Naive B cell (primary cell): ENCODE results near the gene RIMBP2. TPM values are rescaled to one million over a fixed set of nuclear protein-coding genes. Genes with fewer than 3 reads are reported as not detected.
A peak's percentile ranks its signal among the peaks of the same experiment; 100 is the strongest.

Experiments used
- ATAC-seq, 2 donors: fragments of 150-1000 bp; cut with Tn5 transposase; 2 replicates each; pipeline ENCODE4 v1.10.0; 2021; ENCODE audit warnings: low read depth in 2 of 2, mild to moderate bottlenecking in 2 of 2, moderate library complexity in 2 of 2
- DNase-seq: peaks from one replicate; pipeline ENCODE4 v3.0.0; 2022
- H3K27ac Mint-ChIP-seq, 6 donors: one replicate each; pipeline ENCODE4 v1.8.0; 2020 to 2022; ENCODE audit warnings: mild to moderate bottlenecking in 6 of 6, mixed read lengths in 6 of 6, moderate library complexity in 5 of 6, inconsistent platforms in 2 of 6
- H3K27me3 Mint-ChIP-seq, 3 donors: one replicate each; pipeline ENCODE4 v1.8.0; 2021 to 2022; ENCODE audit warnings: mixed read lengths in 3 of 3, mild to moderate bottlenecking in 1 of 3
- H3K36me3 Mint-ChIP-seq, 2 donors: one replicate each; pipeline ENCODE4 v1.8.0; 2020 to 2022; ENCODE audit warnings: mixed read lengths in 2 of 2, inconsistent platforms in 1 of 2, mild to moderate bottlenecking in 1 of 2
- H3K4me1 Mint-ChIP-seq, 3 donors: one replicate each; pipeline ENCODE4 v1.8.0; 2020 to 2022; ENCODE audit warnings: mixed read lengths in 3 of 3, inconsistent platforms in 1 of 3, mild to moderate bottlenecking in 1 of 3, moderate library complexity in 1 of 3
- H3K4me3 Mint-ChIP-seq, 8 donors: one replicate each; pipeline ENCODE4 v1.8.0; 2020 to 2022; ENCODE audit warnings: mild to moderate bottlenecking in 8 of 8, mixed read lengths in 8 of 8, moderate library complexity in 8 of 8, inconsistent platforms in 2 of 8
- H3K9me3 Mint-ChIP-seq, 7 donors: one replicate each; pipeline ENCODE4 v1.8.0; 2020 to 2022; ENCODE audit warnings: mixed read lengths in 7 of 7, mild to moderate bottlenecking in 5 of 7, inconsistent platforms in 2 of 7, moderate library complexity in 1 of 7
- polyA plus RNA-seq, 6 donors: library from polyadenylated mRNA; unstranded; fragments of 300-500 nt; fragmentation: Illumina TruSeq; gene quantifications; one replicate each; pipeline ENCODE4 v1.2.3, GENCODE V29; 2021; ENCODE audit warnings: low read depth in 6 of 6

RIMBP2 gene
- polyA plus RNA-seq, 6 donors from 2014 or later, result 0.04 TPM; not detected in 5

DNA sequence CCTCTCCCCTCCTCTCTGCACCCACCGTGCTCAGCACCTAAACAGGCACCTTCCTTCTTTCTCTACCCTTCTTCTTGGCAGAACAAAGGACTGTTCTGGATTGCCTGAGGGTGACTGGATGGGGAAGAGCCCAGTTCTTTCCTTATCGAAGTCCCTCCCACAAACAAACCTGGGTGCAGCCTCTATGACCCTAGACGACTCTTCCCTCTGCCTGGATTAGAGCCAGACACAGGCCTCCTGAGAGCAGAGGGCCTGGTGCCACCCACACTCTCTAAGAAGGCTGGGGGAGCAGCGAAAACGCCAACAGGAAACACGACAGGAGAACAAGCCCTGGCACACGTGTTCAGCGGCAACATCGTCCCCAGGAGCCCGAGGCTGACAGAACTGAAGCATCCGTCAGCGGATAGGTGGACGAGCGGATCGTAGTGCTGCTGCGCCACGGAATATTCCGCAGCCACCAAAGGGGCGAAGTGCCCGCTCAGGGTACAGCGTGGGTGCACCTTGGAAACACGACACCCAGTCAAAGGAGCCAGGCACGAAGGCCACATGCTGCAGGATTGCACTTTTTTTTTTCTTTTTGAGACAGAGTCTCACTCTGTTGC is 38.0 kb downstream of the RIMBP2 start:
- H3K27me3 Mint-ChIP-seq, result no peaks in the 10 kb centered on the region
- H3K9me3 Mint-ChIP-seq, result peaks cover 0 to 16% (median 6%) of the 10 kb centered on the region in 7 donors
- DNase-seq (no peak), ATAC-seq (no peak)
- H3K4me3 Mint-ChIP-seq, result no peak overlapping the region
- no peak overlapping the region for H3K27ac Mint-ChIP-seq
- H3K36me3 Mint-ChIP-seq, result no peaks in the 10 kb centered on the region
- H3K4me1 Mint-ChIP-seq, result no peaks in the 10 kb centered on the region

DNA sequence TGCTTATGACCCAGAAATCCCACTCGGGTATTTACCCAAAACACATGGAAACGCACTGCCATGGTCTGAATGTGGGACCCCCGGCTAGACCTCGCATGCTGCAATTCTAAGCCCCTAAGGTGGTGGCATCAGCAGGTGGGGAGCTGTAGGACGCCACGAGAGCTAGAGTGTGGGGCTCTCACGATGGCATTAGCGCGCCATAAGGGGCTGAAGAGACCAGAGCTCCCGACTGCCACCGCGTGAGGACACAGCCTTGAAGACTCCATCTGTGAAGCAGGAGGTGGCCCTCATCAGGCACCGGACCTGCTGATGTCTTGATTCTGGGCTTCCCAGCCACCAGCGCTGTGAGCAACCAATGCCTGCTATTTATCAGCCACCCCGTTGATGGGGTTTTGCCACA is 40.3 kb downstream of the RIMBP2 start:
- Mint-ChIP-seq H3K4me3 (no peak overlapping the region), H3K27me3 (no peaks in the 10 kb centered on the region)
- DNase-seq, result no peak

GRCh38 chr12:130675121-130675520 is 41.0 kb downstream of the RIMBP2 start:
- H3K9me3 Mint-ChIP-seq, result peaks cover 4 to 16% (median 12%) of the 10 kb centered on the region in 7 donors
- H3K36me3 Mint-ChIP-seq, result no peaks in the 10 kb centered on the region
- no peaks in the 10 kb centered on the region for H3K4me1 Mint-ChIP-seq
- H3K27me3 Mint-ChIP-seq, result no peaks in the 10 kb centered on the region
- peak overlapping the region in 1 of 6 donors; percentile 72 for H3K27ac Mint-ChIP-seq
- ATAC-seq (no peak), DNase-seq (no peak)
- H3K4me3 Mint-ChIP-seq, result no peak overlapping the region

More for the DNA sequence above, 40.3 kb downstream of the RIMBP2 start:
- Mint-ChIP-seq H3K9me3 (peaks cover 4 to 16% (median 8%) of the 10 kb centered on the region in 7 donors), H3K4me1 (no peaks in the 10 kb centered on the region), H3K27ac (no peak overlapping the region), H3K36me3 (no peaks in the 10 kb centered on the region)
- no peak for ATAC-seq

GRCh38 chr12:130674676-130675075 is 41.4 kb downstream of the RIMBP2 start:
- H3K27ac Mint-ChIP-seq, result peak overlapping the region in 1 of 6 donors; percentile 33
- no peak overlapping the region for H3K4me3 Mint-ChIP-seq
- ATAC-seq (no peak), DNase-seq (no peak)
- H3K4me1 Mint-ChIP-seq, result no peaks in the 10 kb centered on the region
- H3K27me3 Mint-ChIP-seq, result no peaks in the 10 kb centered on the region
- H3K9me3 Mint-ChIP-seq, result peaks cover 4 to 16% (median 12%) of the 10 kb centered on the region in 7 donors
- no peaks in the 10 kb centered on the region for H3K36me3 Mint-ChIP-seq

DNA sequence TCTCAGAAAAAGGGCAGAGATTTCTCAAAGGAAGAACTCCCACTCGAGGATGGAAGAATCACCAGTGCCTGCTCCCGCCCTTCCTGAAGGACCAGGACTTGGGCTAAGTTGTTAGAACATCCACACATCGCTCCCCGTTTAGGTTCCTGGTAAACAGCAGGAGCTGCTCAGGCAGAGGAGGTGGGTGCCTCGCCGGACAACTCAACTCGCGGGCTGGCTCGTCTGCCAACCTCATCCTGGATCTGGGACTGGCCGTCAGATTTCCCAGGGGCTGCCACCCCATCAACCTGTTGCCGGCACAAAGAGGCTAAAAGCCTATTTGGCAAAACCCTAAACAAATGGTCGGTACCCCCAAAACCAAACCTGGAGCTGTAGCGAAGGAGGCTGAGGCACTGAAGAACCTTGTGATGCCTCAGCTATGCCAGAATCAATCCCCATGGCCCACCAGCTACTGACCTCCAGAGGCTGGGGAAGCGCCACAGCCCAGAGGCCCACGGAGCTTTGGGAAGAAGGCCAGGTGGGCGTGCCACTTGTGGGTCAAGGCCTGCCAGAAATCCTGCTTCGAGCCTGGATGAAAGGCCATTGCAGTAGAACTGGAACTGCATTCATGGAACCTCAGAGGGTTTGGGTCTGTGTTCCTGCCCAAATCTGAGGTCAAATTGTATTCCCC is 42.9 kb downstream of the RIMBP2 start:
- Mint-ChIP-seq H3K27me3 (no peaks in the 10 kb centered on the region), H3K4me1 (no peaks in the 10 kb centered on the region), H3K27ac (peak overlapping the region in 1 of 6 donors; percentile 3), H3K4me3 (no peak overlapping the region), H3K36me3 (no peaks in the 10 kb centered on the region), H3K9me3 (peaks cover 11 to 23% (median 18%) of the 10 kb centered on the region in 7 donors)
- ATAC-seq, result no peak
- DNase-seq, result no peak

DNA sequence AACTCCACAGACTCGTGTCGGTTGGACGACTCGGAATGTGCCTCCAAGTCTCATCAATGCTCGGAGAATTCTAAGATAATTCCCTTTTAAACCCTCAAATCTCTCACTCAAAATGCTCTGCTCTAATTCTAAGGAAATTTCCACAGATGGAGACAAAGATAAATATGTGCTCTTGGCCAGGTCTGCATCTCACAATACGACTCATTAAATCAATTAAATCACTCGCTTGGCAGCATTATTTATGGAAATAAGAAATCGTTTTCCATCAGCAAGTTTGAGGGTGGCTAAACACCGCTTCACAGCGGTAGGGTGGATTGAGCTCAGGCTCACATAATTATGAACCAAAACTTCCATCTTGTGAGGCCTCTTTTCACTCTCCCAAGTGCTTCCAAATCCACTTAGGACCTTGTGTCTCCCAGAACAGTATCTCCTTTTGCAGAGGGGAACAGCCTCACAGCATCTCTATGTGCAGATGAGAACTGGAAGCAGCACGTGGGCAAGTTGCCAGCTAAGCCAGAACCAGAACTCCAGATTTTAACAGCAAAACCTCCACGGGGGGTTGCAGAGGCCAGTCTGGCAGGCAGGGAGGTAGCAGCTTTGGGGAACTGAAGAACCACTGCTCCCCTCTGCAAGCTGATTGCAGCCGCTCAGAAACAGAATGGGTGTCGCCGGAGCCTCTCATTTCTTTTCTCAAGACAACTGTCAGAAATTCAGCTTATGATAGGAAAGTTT is 43.8 kb downstream of the RIMBP2 start:
- H3K36me3 Mint-ChIP-seq, result no peaks in the 10 kb centered on the region
- ATAC-seq (no peak), DNase-seq (no peak)
- no peak overlapping the region for H3K27ac Mint-ChIP-seq
- peaks cover 13 to 27% (median 19%) of the 10 kb centered on the region in 7 donors for H3K9me3 Mint-ChIP-seq
- no peak overlapping the region for H3K4me3 Mint-ChIP-seq
- no peaks in the 10 kb centered on the region for H3K4me1 Mint-ChIP-seq
- no peaks in the 10 kb centered on the region for H3K27me3 Mint-ChIP-seq

DNA sequence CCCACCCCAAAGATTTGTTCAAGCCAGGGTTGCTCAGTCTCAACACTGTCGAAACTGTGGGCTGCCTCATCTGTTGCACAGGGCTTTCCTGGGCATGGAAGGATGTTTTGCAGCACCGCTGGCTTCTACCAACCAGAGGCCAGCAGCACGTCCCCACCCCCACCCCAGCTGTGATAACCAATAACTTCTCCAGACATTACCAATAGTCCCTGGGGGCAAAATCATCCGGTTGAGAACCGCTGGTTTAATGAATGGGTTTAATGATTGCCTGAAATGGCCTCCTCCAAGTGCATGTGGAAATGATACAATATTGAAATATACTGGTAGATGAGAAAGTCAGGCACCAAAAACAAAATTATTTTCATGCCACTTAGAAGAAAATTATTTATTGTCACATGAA is 44.5 kb downstream of the RIMBP2 start:
- DNase-seq (no peak), ATAC-seq (no peak)
- H3K27me3 Mint-ChIP-seq, result no peaks in the 10 kb centered on the region
- H3K4me1 Mint-ChIP-seq, result no peaks in the 10 kb centered on the region
- H3K9me3 Mint-ChIP-seq, result peaks cover 13 to 26% (median 17%) of the 10 kb centered on the region in 7 donors
- no peak overlapping the region for H3K27ac Mint-ChIP-seq
- H3K4me3 Mint-ChIP-seq, result no peak overlapping the region
- H3K36me3 Mint-ChIP-seq, result no peaks in the 10 kb centered on the region

DNA sequence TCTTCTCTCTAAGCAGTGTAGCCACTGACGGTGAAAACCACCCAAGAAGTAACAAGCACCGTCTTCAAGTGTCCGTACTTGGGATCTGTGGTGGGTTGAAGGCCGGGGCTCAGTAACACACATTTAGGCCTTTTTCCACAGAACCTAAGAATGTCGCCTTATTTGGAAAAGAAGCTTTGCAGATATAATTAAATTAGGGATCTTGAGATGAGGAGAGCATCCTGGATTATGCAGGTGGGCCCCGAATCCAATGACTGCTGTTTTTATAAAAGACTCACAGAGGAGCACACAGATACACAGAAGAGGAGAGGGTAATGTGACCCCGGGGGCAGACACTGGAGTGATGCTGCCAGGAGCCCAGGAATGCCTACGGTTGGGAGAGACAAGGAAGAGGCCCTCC is 46.3 kb downstream of the RIMBP2 start:
- H3K4me1 Mint-ChIP-seq, result no peaks in the 10 kb centered on the region
- peaks cover 12 to 33% (median 17%) of the 10 kb centered on the region in 7 donors for H3K9me3 Mint-ChIP-seq
- no peak for ATAC-seq
- H3K4me3 Mint-ChIP-seq, result no peak overlapping the region
- no peaks in the 10 kb centered on the region for H3K36me3 Mint-ChIP-seq
- DNase-seq, result no peak
- H3K27me3 Mint-ChIP-seq, result no peaks in the 10 kb centered on the region
- H3K27ac Mint-ChIP-seq, result no peak overlapping the region

- no peak overlapping the region for H3K4me3 Mint-ChIP-seq
- no peak overlapping the region for H3K27ac Mint-ChIP-seq
- ATAC-seq (no peak), DNase-seq (no peak)
- H3K36me3 Mint-ChIP-seq, result no peaks in the 10 kb centered on the region
- H3K27me3 Mint-ChIP-seq, result no peaks in the 10 kb centered on the region
- no peaks in the 10 kb centered on the region for H3K4me1 Mint-ChIP-seq
- peaks cover 12 to 33% (median 17%) of the 10 kb centered on the region in 7 donors for H3K9me3 Mint-ChIP-seq
Measured at GRCh38 chr12:130669205-130669557, 46.9 kb downstream of the RIMBP2 start.

DNA sequence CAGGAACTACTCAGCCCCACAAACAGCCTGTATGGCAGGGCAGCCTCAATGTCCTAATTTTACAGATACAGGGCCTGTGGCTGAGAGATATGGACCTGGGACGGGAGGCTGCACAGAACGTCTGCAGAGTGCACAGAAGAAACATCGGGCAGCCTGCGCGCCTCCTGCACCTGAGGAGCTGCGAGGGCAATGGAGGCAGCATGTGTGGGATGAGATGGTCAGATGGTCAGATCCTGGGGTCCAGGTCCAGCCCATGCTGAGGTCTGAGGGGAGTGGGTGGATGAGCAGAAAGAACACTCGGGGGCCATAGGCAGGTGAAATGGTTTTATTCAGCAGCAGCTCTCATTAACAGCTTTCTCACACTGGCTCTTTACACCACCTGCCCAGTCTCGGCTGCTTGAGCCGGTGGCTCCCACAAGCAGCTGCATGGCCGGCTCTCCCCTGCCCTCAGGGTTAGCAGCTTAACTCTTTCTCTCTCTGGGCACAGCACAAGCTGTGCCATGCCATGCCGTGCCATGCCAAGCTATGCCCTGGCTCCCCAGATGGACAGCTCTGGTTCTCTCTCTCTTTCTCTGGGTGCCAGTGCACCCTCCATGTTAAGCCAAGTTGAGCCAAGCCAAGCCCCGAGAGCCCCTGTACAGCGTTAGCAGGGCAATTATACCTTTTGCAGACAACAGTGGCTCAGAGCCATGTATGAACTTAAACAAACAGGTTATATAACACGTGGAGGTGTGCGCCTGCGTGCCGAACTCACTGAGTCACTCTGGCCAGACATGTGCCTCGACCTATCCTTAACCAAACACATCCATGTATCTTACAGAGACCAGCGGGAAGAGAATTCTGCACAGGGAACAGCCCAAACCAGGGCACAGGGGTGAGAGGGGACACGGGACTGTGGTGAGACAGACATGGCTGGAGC is 47.6 kb downstream of the RIMBP2 start:
- no peaks in the 10 kb centered on the region for H3K4me1 Mint-ChIP-seq
- ATAC-seq (no peak), DNase-seq (no peak)
- H3K27ac Mint-ChIP-seq, result no peak overlapping the region
- no peaks in the 10 kb centered on the region for H3K27me3 Mint-ChIP-seq
- peaks cover 12 to 33% (median 19%) of the 10 kb centered on the region in 7 donors for H3K9me3 Mint-ChIP-seq
- peak overlapping the region in 1 of 8 donors; percentile 42 for H3K4me3 Mint-ChIP-seq
- no peaks in the 10 kb centered on the region for H3K36me3 Mint-ChIP-seq

- H3K36me3 Mint-ChIP-seq, result no peaks in the 10 kb centered on the region
- no peaks in the 10 kb centered on the region for H3K4me1 Mint-ChIP-seq
- no peak overlapping the region for H3K4me3 Mint-ChIP-seq
- peaks cover 9 to 33% (median 19%) of the 10 kb centered on the region in 7 donors for H3K9me3 Mint-ChIP-seq
- ATAC-seq, result no peak
- H3K27me3 Mint-ChIP-seq, result no peaks in the 10 kb centered on the region
- no peak for DNase-seq
- H3K27ac Mint-ChIP-seq, result no peak overlapping the region
Measured at GRCh38 chr12:130667421-130667960, 48.6 kb downstream of the RIMBP2 start.

DNA sequence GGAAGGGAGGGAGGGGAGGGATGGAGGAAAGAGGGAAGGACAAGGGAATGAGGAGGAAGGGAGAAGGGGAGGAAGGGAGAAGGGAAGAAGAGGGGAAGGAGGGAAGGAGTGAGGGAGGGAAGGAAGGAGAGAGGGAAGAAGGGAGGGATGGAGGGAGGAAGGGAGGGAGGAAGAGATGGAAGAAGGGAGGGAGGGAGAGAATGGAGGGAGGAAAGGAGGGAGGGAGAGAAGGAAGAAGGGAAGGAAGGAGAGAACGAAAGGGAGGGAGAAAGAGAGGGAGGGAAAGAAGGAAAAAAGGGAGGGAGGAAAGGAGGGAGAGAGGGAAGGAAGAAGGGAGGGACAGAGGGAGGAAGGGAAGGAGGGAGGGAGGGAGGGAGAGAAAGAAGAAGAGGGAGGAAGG is 49.5 kb downstream of the RIMBP2 start:
- no peaks in the 10 kb centered on the region for H3K27me3 Mint-ChIP-seq

GRCh38 chr12:130665753-130666152 is 50.3 kb downstream of the RIMBP2 start:
- H3K36me3 Mint-ChIP-seq, result no peaks in the 10 kb centered on the region
- H3K27ac Mint-ChIP-seq, result no peak overlapping the region
- no peaks in the 10 kb centered on the region for H3K27me3 Mint-ChIP-seq
- no peak overlapping the region for H3K4me3 Mint-ChIP-seq
- no peak for DNase-seq
- no peaks in the 10 kb centered on the region for H3K4me1 Mint-ChIP-seq
- ATAC-seq, result no peak
- H3K9me3 Mint-ChIP-seq, result peaks cover 9 to 28% (median 17%) of the 10 kb centered on the region in 7 donors

More for the DNA sequence above, 49.5 kb downstream of the RIMBP2 start:
- DNase-seq, result no peak
- no peaks in the 10 kb centered on the region for H3K4me1 Mint-ChIP-seq
- H3K9me3 Mint-ChIP-seq, result peaks cover 9 to 33% (median 19%) of the 10 kb centered on the region in 7 donors
- no peak overlapping the region for H3K27ac Mint-ChIP-seq
- H3K4me3 Mint-ChIP-seq, result no peak overlapping the region
- ATAC-seq, result no peak
- no peaks in the 10 kb centered on the region for H3K36me3 Mint-ChIP-seq
